Epithelial cell of esophagus (primary cell): ENCODE data around the gene NXPH4.

Experiments
- DNase-seq: peaks from one replicate; pipeline ENCODE4 v3.0.0; 2010; ENCODE audit warnings: low read depth
- H3K4me3 ChIP-seq: 2 replicates; pipeline ENCODE4 v1.5.1; 2011; ENCODE audit warnings: mild to moderate bottlenecking, low read length, control low read depth
- CTCF ChIP-seq: IDR thresholded peaks from 2 replicates; pipeline ENCODE4 v1.5.1; 2011; ENCODE audit warnings: low read depth, mild to moderate bottlenecking, low read length, control low read depth, inconsistent platforms; ENCODE audit not compliant: insufficient read depth; ENCODE audit errors: missing control alignments

NXPH4 gene

GRCh38 chr12:57244312-57244696 is 27.7 kb downstream of the NXPH4 start:
- no peak for TF ChIP-seq CTCF
- no peak for DNase-seq

GRCh38 chr12:57247041-57247440 is 30.4 kb downstream of the NXPH4 start:
- no peak for TF ChIP-seq CTCF
- H3K4me3 ChIP-seq = no peak overlapping the region
- no peak for DNase-seq

More at GRCh38 chr12:57244312-57244696, 27.7 kb downstream of the NXPH4 start:
- no peak overlapping the region for H3K4me3 ChIP-seq

GRCh38 chr12:57248934-57249742 is 32.5 kb downstream of the NXPH4 start:
- TF ChIP-seq CTCF = no peak
- H3K4me3 ChIP-seq = no peak overlapping the region

GRCh38 chr12:57250541-57250940 is 33.9 kb downstream of the NXPH4 start:
- no peak for DNase-seq
- H3K4me3 ChIP-seq = no peak overlapping the region
- TF ChIP-seq CTCF = no peak

More at GRCh38 chr12:57248934-57249742, 32.5 kb downstream of the NXPH4 start:
- DNase-seq = no peak

- no peak for TF ChIP-seq CTCF
- no peak for DNase-seq
- H3K4me3 ChIP-seq = no peak within 1 kb of the TSS
These were observed 34.4 kb downstream of the NXPH4 start, which contains the start of gene STAC3 for GRCh38 chr12:57250956-57251355. Gene STAC3 (minus strand): TSS chr12:57251187. CDS start chr12:57249636, 1,551 bp downstream.

GRCh38 chr12:57254506-57255280 is 38.1 kb downstream of the NXPH4 start:
- TF ChIP-seq CTCF = no peak
- no peak for DNase-seq
- H3K4me3 ChIP-seq = no peak overlapping the region
